VCaP (cell line): ENCODE data around the gene GFI1B.
A peak's percentile ranks its signal among the peaks of the same experiment; 100 is the strongest.

Source experiments
- H3K27ac ChIP-seq: fragments of 450-650 bp; 2 replicates; pipeline ENCODE4 v1.5.1; 2017
- CTCF ChIP-seq: fragments of 450-650 bp; conservative IDR thresholded peaks from 2 replicates; pipeline ENCODE4 v1.5.1; 2017; ENCODE audit warnings: mild to moderate bottlenecking, moderate library complexity

GFI1B gene

GRCh38 chr9:133027134-133027533 is 48.6 kb downstream of the GFI1B start:
- no peak overlapping the region for H3K27ac ChIP-seq
- TF ChIP-seq CTCF: no peak

- no peak overlapping the region for H3K27ac ChIP-seq
- TF ChIP-seq CTCF: no peak
Measured at GRCh38 chr9:133028221-133028620, 49.7 kb downstream of the GFI1B start.

GRCh38 chr9:133029994-133030316 is 51.5 kb downstream of the GFI1B start:
- no peak for TF ChIP-seq CTCF
- peak overlapping the region; percentile 87 for H3K27ac ChIP-seq

DNA sequence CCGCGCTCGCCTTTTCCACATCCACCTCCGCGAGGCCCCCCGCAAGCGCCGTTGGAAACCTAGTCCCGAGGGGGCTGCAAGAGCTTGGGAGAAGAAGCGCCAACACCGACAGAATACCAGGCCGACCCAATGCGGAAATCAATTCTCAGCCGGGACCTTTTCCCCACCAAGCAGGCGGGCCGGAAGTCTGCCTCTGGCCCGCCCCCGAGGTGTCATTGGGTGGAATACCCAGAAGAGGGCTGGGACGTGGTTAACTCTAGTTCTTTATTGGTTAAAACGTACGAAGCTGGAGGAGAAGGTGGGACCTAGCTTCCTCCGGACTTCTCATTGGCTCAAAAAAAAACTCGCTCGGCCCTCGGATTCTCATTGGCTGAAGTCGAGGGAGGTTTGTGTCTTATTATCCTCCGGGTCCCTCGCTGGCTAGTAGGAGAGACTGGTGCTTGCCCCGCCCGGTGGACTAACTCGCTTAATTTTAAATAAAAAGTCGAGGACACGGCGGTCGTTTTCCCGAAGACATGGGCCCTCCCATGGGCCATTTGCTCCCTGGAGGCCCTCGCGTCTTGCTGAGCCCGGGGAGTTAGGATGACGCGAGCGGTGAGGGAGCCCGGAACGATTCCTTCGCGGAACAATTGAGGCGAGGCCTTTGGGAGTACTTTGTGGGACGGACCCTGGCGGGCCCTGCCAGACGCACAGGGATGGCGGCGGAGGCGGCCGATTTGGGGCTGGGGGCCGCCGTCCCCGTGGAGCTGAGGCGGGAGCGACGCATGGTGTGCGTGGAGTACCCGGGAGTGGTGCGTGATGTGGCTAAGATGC is 52.0 kb downstream of the GFI1B start, which contains the start of gene GTF3C5:
GTF3C5 (plus strand) TSS at position 681 of the 813 bp plus-strand sequence; CDS start at position 696, 15 bp downstream.
- peak within 1 kb of the TSS; percentile 87 for H3K27ac ChIP-seq

GRCh38 chr9:133031130-133031422 is 52.6 kb downstream of the GFI1B start:
- TF ChIP-seq CTCF: no peak
- peak overlapping the region; percentile 87 for H3K27ac ChIP-seq

More for the DNA sequence above, 52.0 kb downstream of the GFI1B start, which contains the start of gene GTF3C5:
- TF ChIP-seq CTCF: no peak

- H3K27ac ChIP-seq: peak overlapping the region; percentile 87
- no peak for TF ChIP-seq CTCF
Measured at GRCh38 chr9:133031496-133031911, 53.0 kb downstream of the GFI1B start.

GRCh38 chr9:133032171-133032570 is 53.7 kb downstream of the GFI1B start:
- no peak overlapping the region for H3K27ac ChIP-seq
- no peak for TF ChIP-seq CTCF
